Heart left ventricle (tissue), 16 donors: ENCODE measurements around the gene SH3RF3. TPM values are rescaled to one million over a fixed set of nuclear protein-coding genes. Genes with fewer than 3 reads are reported as not detected.

Source experiments
- ATAC-seq, 4 donors: fragments of 200-7000 bp; cut with Tn5 transposase; one replicate each; pipeline ENCODE4 v1.9.1; 2020 to 2022; ENCODE audit warnings: moderate library complexity in 4 of 4, mild to moderate bottlenecking in 3 of 4, moderate number of reproducible peaks in 1 of 4
- DNase-seq, 5 donors: peaks; one replicate each; pipeline ENCODE4 v3.0.0-alpha.2; 2020
- H3K27ac ChIP-seq, 12 donors: fragments of 200-600 bp; sonication (generic) in 4 of 12; one replicate each; pipeline versions ENCODE4 v1.5.0 to v1.8.0; 2016 to 2022; ENCODE audit warnings: mild to moderate bottlenecking in 2 of 12
- H3K27me3 ChIP-seq, 9 donors: fragments of 200-600 bp; sonication (generic) in 2 of 9; one replicate each; pipeline versions ENCODE4 v1.5.1 to v1.8.0; 2016 to 2022; ENCODE audit warnings: mild to moderate bottlenecking in 3 of 9
- H3K36me3 ChIP-seq, 9 donors: fragments of 200-600 bp; sonication (generic) in 2 of 9; one replicate each; pipeline versions ENCODE4 v1.5.0 to v1.8.0; 2018 to 2022; ENCODE audit warnings: mild to moderate bottlenecking in 2 of 9
- H3K4me1 ChIP-seq, 12 donors: fragments of 200-600 bp; sonication (generic) in 4 of 12; one replicate each; pipeline versions ENCODE4 v1.5.0 to v1.8.0; 2016 to 2022; ENCODE audit warnings: mild to moderate bottlenecking in 3 of 12
- H3K4me3 ChIP-seq, 12 donors: fragments of 200-600 bp; sonication (generic) in 4 of 12; one replicate each; pipeline versions ENCODE4 v1.5.0 to v1.8.0; 2017 to 2022; ENCODE audit warnings: mild to moderate bottlenecking in 9 of 12, moderate library complexity in 4 of 12
- H3K9me3 ChIP-seq, 12 donors: fragments of 200-600 bp; sonication (generic) in 4 of 12; one replicate each; pipeline versions ENCODE4 v1.5.0 to v1.8.0; 2016 to 2022; ENCODE audit warnings: mild to moderate bottlenecking in 1 of 12
- CTCF ChIP-seq, 12 donors: fragments of 200-600 bp; sonication (generic) in 4 of 12; IDR thresholded peaks; one replicate each; pipeline versions ENCODE4 v1.5.0 to v1.8.0; 2018 to 2022; ENCODE audit warnings: antibody characterized with exemption in 12 of 12, mild to moderate bottlenecking in 5 of 12
- POLR2A ChIP-seq, 2 donors: fragments of 450-650 bp; IDR thresholded peaks; one replicate each; pipeline ENCODE4 v1.6.1; 2017; ENCODE audit warnings: antibody characterized with exemption in 2 of 2, mild to moderate bottlenecking in 2 of 2, moderate library complexity in 2 of 2
- WGBS, 4 donors: extraction: QIAGEN DNeasy Blood & Tissue Kit in 2 of 4; methylation state at CpG; one replicate each; pipeline versions ENCODE4 v1.1.5 to v1.1.7; 2013 to 2018; 5-methylcytosine and 5-hydroxymethylcytosine counted together
- intact Hi-C, 10 donors: fragments of 100-400 bp; cut with DNase I; formaldehyde crosslinking; loops; one replicate each; pipeline versions ENCODE4 v1.11.1 to v1.14.2; 2022
- polyA plus RNA-seq, 2 donors: library from polyadenylated mRNA; stranded (reverse); fragments of 200-250 nt; gene quantifications; one replicate each; pipeline ENCODE4 v1.2.3, GENCODE V29; 2013
- total RNA-seq, 9 donors: library from RNA; depleted of rRNA in 2 of 9; stranded (reverse); fragments of >200 nt in 2 of 9; fragmentation: NEBNext Ultra II Directional in 3 of 9; extraction: Animal tissue kit (Norgen Biotek cat#: 25700) in 3 of 9; gene quantifications; one replicate each; pipeline versions ENCODE4 v1.1.0 to v1.2.4, GENCODE V29; 2016 to 2023
- donor health status: ischemic (EF 13 %, LVEDD 7.1; RV severe dilation, severe dysfunction).
- donor health status: healthy with polysubstance abuse.
- donor health status: DM: no; HTN: yes; CAD: no.
- donor health status: DM: no; HTN: no; CAD: no.
- donor health status: ischemic (EF 25% LVEDD 6.9; RV normal size, moderate dysfunction).
- donor health status: ischemic (EF 25% LVEDD 5.7; RV mildly dilated, moderate dysfunction).
- donor health status: healthy.
- donor health status: DM: yes; HTN: yes; CAD: no.
- donor health status: ischemic (EF 35%, LVEDD 5.7; RV mildly dilated, moderate dysfunction).
- donor health status: nonischemic (EF 11% LVEDD 7.7; RV severe dilation, severe dysfunction).
- donor health status: DM: yes; HTN: yes; CAD: no.
- donor health status: PGD.
- donor health status: ischemic (EF 29% LVEDD 5.4; RV normal size, mild dysfunction).
- donor health status: nonischemic (EF 23%, LVEDD 6.1; RV moderate dilation, normal function).

Gene SH3RF3
- total and polyA plus RNA-seq, 11 donors: 5.2 to 15.7 (median 7.9) TPM

DNA sequence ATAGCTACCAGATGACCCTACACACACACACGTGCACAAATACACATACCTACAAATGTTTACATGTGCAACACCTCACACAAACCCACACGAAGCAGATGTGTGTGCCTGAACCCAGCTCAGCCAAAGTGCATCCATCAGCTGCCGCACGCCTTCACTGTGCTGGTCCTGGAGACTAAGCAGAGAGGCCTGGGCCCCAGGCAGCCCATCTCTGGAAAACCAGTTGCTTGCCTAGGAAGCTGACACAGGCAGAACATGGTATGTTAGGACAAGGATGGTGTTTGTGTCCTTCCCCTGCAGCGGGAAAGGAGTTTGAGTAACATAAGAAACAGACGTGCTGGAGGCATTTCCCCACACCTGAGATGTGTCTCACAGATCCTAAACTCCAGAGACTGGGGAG, 398.1 kb downstream of the SH3RF3 start:
- no peak for TF ChIP-seq CTCF (IDR thresholded peaks at IDR 0.05)
- no peak for TF ChIP-seq POLR2A (IDR thresholded peaks at IDR 0.05)
- Histone ChIP-seq H3K4me3 (no peak overlapping the region), H3K36me3 (no peaks in the 10 kb centered on the region), H3K27ac (no peak overlapping the region), H3K9me3 (no peaks in the 10 kb centered on the region), H3K27me3 (no peaks in the 10 kb centered on the region), H3K4me1 (peaks cover 0 to 17% (median 4%) of the 10 kb centered on the region in 12 donors)
- DNase-seq (no peak), ATAC-seq (no peak)
- 94 to 98% (median 96%) methylated on average over 6 of the region's 6 CpGs for WGBS, 4 donors
- intact Hi-C loops: no loop called here

DNA sequence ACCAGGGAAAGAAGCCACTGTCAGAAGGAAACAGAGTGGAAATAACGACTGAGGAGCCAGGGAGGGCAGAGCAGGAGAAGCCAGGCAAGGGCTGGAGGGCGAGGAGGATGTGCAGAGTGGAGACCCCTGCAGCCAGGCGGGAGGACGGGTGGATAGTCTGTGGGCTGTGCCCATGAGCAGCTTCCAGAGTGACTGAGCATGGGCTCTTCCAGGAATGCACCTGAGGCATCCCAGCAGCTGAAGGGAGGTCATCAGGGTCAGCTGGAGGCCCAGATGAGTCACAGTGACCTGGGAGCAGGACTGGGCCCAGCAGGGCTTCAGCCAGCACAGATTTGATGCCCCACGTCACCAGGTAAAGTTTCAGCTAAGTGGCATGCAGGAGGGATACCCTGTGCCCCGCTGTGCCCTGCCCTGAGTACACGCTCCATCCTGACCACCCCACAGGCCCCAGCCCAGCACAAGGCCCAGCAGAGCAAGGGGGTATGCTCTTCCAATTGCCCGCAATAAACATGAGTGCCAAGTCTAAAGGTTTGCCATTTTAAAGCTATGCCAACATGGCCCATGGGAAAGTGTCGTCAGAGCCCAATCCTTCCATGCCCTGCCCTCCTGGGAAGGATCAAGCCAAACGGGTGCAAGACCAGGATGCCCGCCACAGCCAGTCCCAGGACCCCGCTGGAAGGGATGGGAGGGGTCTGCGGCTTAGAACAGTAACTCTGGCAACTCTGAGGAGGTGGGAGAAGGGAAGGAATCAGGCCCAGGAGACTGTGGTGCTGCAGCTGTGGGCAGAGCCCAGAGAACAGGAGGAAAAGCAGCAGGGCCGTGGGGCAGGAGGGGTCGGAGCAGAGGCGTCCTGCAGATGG, 399.1 kb downstream of the SH3RF3 start:
- ATAC-seq: no peak

DNA sequence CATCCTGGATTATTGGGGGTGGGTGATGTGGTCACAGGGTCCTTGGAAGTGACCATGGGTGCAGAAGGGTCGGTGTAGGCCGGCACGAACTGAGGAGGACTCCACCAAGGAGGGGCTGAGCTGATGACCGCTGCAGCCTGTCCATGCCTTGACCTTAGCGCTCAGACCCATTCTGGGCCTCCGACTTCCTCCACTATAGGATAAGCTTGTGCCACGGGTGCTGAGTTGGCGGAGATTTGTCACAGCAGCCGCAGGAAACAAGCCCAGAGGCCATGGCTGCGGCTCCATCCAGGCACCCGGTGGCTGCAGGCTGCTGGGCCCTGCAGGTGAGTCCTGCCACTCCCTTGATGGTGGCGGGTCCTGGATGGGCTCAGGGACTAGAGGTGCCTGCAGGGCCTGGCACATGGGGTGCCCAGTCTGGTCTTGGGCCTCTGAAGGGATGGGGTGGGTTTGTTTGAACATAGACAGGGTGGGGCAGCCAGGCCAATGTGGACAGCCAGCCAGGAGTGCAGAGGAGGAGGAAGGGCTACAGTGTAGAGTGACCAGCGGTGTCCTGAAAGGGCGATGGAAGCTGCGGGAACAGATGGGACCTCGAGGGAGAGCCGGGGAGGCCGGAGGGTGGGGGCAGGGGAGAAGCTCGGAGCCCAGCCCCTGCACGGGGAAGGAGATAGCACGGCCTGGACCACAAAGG, 400.0 kb downstream of the SH3RF3 start:
- Histone ChIP-seq H3K4me1 (peaks cover 0 to 17% (median 4%) of the 10 kb centered on the region in 12 donors), H3K36me3 (no peaks in the 10 kb centered on the region), H3K4me3 (no peak overlapping the region), H3K27me3 (no peaks in the 10 kb centered on the region), H3K9me3 (no peaks in the 10 kb centered on the region), H3K27ac (no peak overlapping the region)
- 84 to 93% (median 90%) methylated on average over 19 to 21 of the region's 21 CpGs for WGBS, 4 donors
- TF ChIP-seq POLR2A (IDR thresholded peaks at IDR 0.05) (no peak), CTCF (IDR thresholded peaks at IDR 0.05) (no peak)
- intact Hi-C loops: no loop called here
- no peak for ATAC-seq
- DNase-seq: peak in 1 of 5 donors; percentile 16

More for the DNA sequence above, 399.1 kb downstream of the SH3RF3 start:
- intact Hi-C loops: no loop called here
- Histone ChIP-seq H3K27ac (no peak overlapping the region), H3K4me3 (no peak overlapping the region), H3K4me1 (peaks cover 0 to 17% (median 4%) of the 10 kb centered on the region in 12 donors), H3K9me3 (no peaks in the 10 kb centered on the region), H3K27me3 (no peaks in the 10 kb centered on the region), H3K36me3 (no peaks in the 10 kb centered on the region)
- DNase-seq: peak in 2 of 5 donors; percentile 12 to 21
- 94 to 96% (median 95%) methylated on average over 15 to 16 of the region's 16 CpGs for WGBS, 4 donors
- TF ChIP-seq POLR2A (IDR thresholded peaks at IDR 0.05): no peak
- TF ChIP-seq CTCF (IDR thresholded peaks at IDR 0.05): no peak
